ENCODE measurements around the gene GMEB1. TPM values are rescaled to one million over a fixed set of nuclear protein-coding genes. Genes with fewer than 3 reads are reported as not detected.
"Not testable (repeated sequence)": the region's sequence is repeated elsewhere in the genome, so short reads cannot be mapped to it uniquely, and the experiment has no call there.

The GMEB1 gene
- total RNA-seq, 2 donors from 2014 or later: 18.9 to 19.6 TPM

GRCh38 chr1:28703629-28704028 lies 35.0 kb downstream of the GMEB1 start:
- no peak for DNase-seq

GRCh38 chr1:28716336-28716735 lies 47.8 kb downstream of the GMEB1 start:
- ATAC-seq (replicated peaks in 1 of 2) (no peak), DNase-seq (no peak)
- H3K36me3 Mint-ChIP-seq (ENCODE audit: insufficient read depth in 2 of 2): peaks cover 3 to 6% of the 10 kb centered on the region in 2 donors
- no peaks in the 10 kb centered on the region for H3K9me3 Mint-ChIP-seq
- no peaks in the 10 kb centered on the region for H3K27me3 Mint-ChIP-seq (ENCODE audit: low read depth)
- H3K4me1 Mint-ChIP-seq (ENCODE audit: low read depth): no peaks in the 10 kb centered on the region
- no peak overlapping the region for H3K4me3 Mint-ChIP-seq
- no peak overlapping the region for H3K27ac Mint-ChIP-seq

More at GRCh38 chr1:28703629-28704028, 35.0 kb downstream of the GMEB1 start:
- no peaks in the 10 kb centered on the region for H3K9me3 Mint-ChIP-seq
- no peak overlapping the region for H3K4me3 Mint-ChIP-seq
- no peak for ATAC-seq (replicated peaks in 1 of 2)
- peaks cover 6 to 16% of the 10 kb centered on the region in 2 donors for H3K36me3 Mint-ChIP-seq (ENCODE audit: insufficient read depth in 2 of 2)
- no peaks in the 10 kb centered on the region for H3K4me1 Mint-ChIP-seq (ENCODE audit: low read depth)
- no peak overlapping the region for H3K27ac Mint-ChIP-seq
- no peaks in the 10 kb centered on the region for H3K27me3 Mint-ChIP-seq (ENCODE audit: low read depth)

- Mint-ChIP-seq H3K27me3 (ENCODE audit: low read depth) (no peaks in the 10 kb centered on the region), H3K36me3 (ENCODE audit: insufficient read depth in 2 of 2) (peaks cover 3 to 6% of the 10 kb centered on the region in 2 donors), H3K4me3 (no peak overlapping the region), H3K4me1 (ENCODE audit: low read depth) (no peaks in the 10 kb centered on the region), H3K9me3 (no peaks in the 10 kb centered on the region), H3K27ac (no peak overlapping the region)
- ATAC-seq (replicated peaks in 1 of 2): no peak
- no peak for DNase-seq
Observed at GRCh38 chr1:28718166-28718565, 49.6 kb downstream of the GMEB1 start.

GRCh38 chr1:28718586-28719331 lies 50.2 kb downstream of the GMEB1 start:
- DNase-seq (no peak), ATAC-seq (replicated peaks in 1 of 2) (no peak)
- Mint-ChIP-seq H3K4me3 (no peak overlapping the region), H3K9me3 (no peaks in the 10 kb centered on the region), H3K27me3 (ENCODE audit: low read depth) (no peaks in the 10 kb centered on the region), H3K36me3 (ENCODE audit: insufficient read depth in 2 of 2) (peaks cover 3 to 6% of the 10 kb centered on the region in 2 donors), H3K27ac (peak overlapping the region; percentile 56), H3K4me1 (ENCODE audit: low read depth) (no peaks in the 10 kb centered on the region)

- H3K27ac Mint-ChIP-seq: peak overlapping the region; percentile 56
Observed at GRCh38 chr1:28719332-28719619, 50.7 kb downstream of the GMEB1 start.

GRCh38 chr1:28720376-28720775 lies 51.8 kb downstream of the GMEB1 start:
- no peaks in the 10 kb centered on the region for H3K36me3 Mint-ChIP-seq (ENCODE audit: insufficient read depth in 2 of 2)
- H3K4me1 Mint-ChIP-seq (ENCODE audit: low read depth): no peaks in the 10 kb centered on the region
- no peak overlapping the region for H3K4me3 Mint-ChIP-seq
- no peaks in the 10 kb centered on the region for H3K9me3 Mint-ChIP-seq
- ATAC-seq (replicated peaks in 1 of 2): no peak
- H3K27me3 Mint-ChIP-seq (ENCODE audit: low read depth): no peaks in the 10 kb centered on the region
- H3K27ac Mint-ChIP-seq: no peak overlapping the region
- no peak for DNase-seq

More at GRCh38 chr1:28719332-28719619, 50.7 kb downstream of the GMEB1 start:
- Mint-ChIP-seq H3K36me3 (ENCODE audit: insufficient read depth in 2 of 2) (peaks cover 2 to 3% of the 10 kb centered on the region in 2 donors), H3K4me1 (ENCODE audit: low read depth) (no peaks in the 10 kb centered on the region), H3K9me3 (no peaks in the 10 kb centered on the region), H3K27me3 (ENCODE audit: low read depth) (no peaks in the 10 kb centered on the region), H3K4me3 (no peak overlapping the region)
- no peak for ATAC-seq (replicated peaks in 1 of 2)
- DNase-seq: no peak

GRCh38 chr1:28721927-28722326 lies 53.3 kb downstream of the GMEB1 start:
- H3K9me3 Mint-ChIP-seq: not testable (repeated sequence)

GRCh38 chr1:28725365-28725764 lies 56.8 kb downstream of the GMEB1 start:
- H3K27ac Mint-ChIP-seq; H3K27me3 Mint-ChIP-seq (ENCODE audit: low read depth); H3K4me1 Mint-ChIP-seq (ENCODE audit: low read depth); DNase-seq; H3K4me3 Mint-ChIP-seq; H3K36me3 Mint-ChIP-seq (ENCODE audit: insufficient read depth in 2 of 2); H3K9me3 Mint-ChIP-seq; ATAC-seq (replicated peaks in 1 of 2): not testable (repeated sequence)

More at GRCh38 chr1:28721927-28722326, 53.3 kb downstream of the GMEB1 start:
- H3K36me3 Mint-ChIP-seq (ENCODE audit: insufficient read depth in 2 of 2); H3K4me1 Mint-ChIP-seq (ENCODE audit: low read depth); H3K27me3 Mint-ChIP-seq (ENCODE audit: low read depth); DNase-seq; H3K4me3 Mint-ChIP-seq; ATAC-seq (replicated peaks in 1 of 2); H3K27ac Mint-ChIP-seq: not testable (repeated sequence)

GRCh38 chr1:28735961-28736449 lies 67.4 kb downstream of the GMEB1 start:
- Mint-ChIP-seq H3K9me3 (no peaks in the 10 kb centered on the region), H3K4me3 (peak overlapping the region; percentile 94 to 99)
- no peak for ATAC-seq (replicated peaks in 1 of 2)

GRCh38 chr1:28736450-28737306 lies 68.1 kb downstream of the GMEB1 start, which contains the start of gene YTHDF2:
Gene YTHDF2 (plus strand): TSS chr1:28736940. CDS start chr1:28737121, 181 bp downstream.
- peak; percentile 92 to 96 for ATAC-seq (replicated peaks in 1 of 2)
- H3K9me3 Mint-ChIP-seq: no peaks in the 10 kb centered on the region
- DNase-seq: peak; percentile 99
- no peaks in the 10 kb centered on the region for H3K27me3 Mint-ChIP-seq (ENCODE audit: low read depth)
- H3K4me3 Mint-ChIP-seq: peak within 1 kb of the TSS; percentile 94 to 99
- peaks cover 40% of the 10 kb centered on the region for H3K4me1 Mint-ChIP-seq (ENCODE audit: low read depth)
- peaks cover 8 to 23% of the 10 kb centered on the region in 2 donors for H3K36me3 Mint-ChIP-seq (ENCODE audit: insufficient read depth in 2 of 2)
- H3K27ac Mint-ChIP-seq: peak within 1 kb of the TSS; percentile 95

More at GRCh38 chr1:28735961-28736449, 67.4 kb downstream of the GMEB1 start:
- H3K27ac Mint-ChIP-seq: peak overlapping the region; percentile 93
- H3K4me1 Mint-ChIP-seq (ENCODE audit: low read depth): peaks cover 33% of the 10 kb centered on the region
- H3K27me3 Mint-ChIP-seq (ENCODE audit: low read depth): no peaks in the 10 kb centered on the region
- peaks cover 8 to 21% of the 10 kb centered on the region in 2 donors for H3K36me3 Mint-ChIP-seq (ENCODE audit: insufficient read depth in 2 of 2)
- no peak for DNase-seq

GRCh38 chr1:28737307-28738132 lies 68.9 kb downstream of the GMEB1 start:
- H3K36me3 Mint-ChIP-seq (ENCODE audit: insufficient read depth in 2 of 2): peaks cover 11 to 27% of the 10 kb centered on the region in 2 donors
- ATAC-seq (replicated peaks in 1 of 2): no peak

GRCh38 chr1:28740118-28740517 lies 71.5 kb downstream of the GMEB1 start:
- Mint-ChIP-seq H3K4me3 (peak overlapping the region; percentile 67 to 99), H3K4me1 (ENCODE audit: low read depth) (peaks cover 74% of the 10 kb centered on the region), H3K36me3 (ENCODE audit: insufficient read depth in 2 of 2) (peaks cover 19 to 47% of the 10 kb centered on the region in 2 donors), H3K27me3 (ENCODE audit: low read depth) (no peaks in the 10 kb centered on the region), H3K9me3 (no peaks in the 10 kb centered on the region), H3K27ac (peak overlapping the region; percentile 76)
- ATAC-seq (replicated peaks in 1 of 2) (no peak), DNase-seq (no peak)

More at GRCh38 chr1:28737307-28738132, 68.9 kb downstream of the GMEB1 start:
- Mint-ChIP-seq H3K4me3 (peak overlapping the region; percentile 94 to 99), H3K27me3 (ENCODE audit: low read depth) (no peaks in the 10 kb centered on the region), H3K27ac (peak overlapping the region; percentile 95), H3K9me3 (no peaks in the 10 kb centered on the region), H3K4me1 (ENCODE audit: low read depth) (peaks cover 48% of the 10 kb centered on the region)
- DNase-seq: peak; percentile 46 to 54

Data from activated T-cell treated with anti-CD3 and anti-CD28 coated beads, Interleukin-2, amount 50 U/mL, for 72 hours (primary cell).